Kidney glomerular epithelial cell (primary cell): ENCODE data around the gene MADD.
"Not testable (repeated sequence)": the region's sequence is repeated elsewhere in the genome, so short reads cannot be mapped to it uniquely, and the experiment has no call there.

Experiments
- DNase-seq: peaks from one replicate; lab custom pipeline; 2025; lab: John Stamatoyannopoulos, UW

Gene MADD

GRCh38 chr11:47318166-47318565 is 48.2 kb downstream of the MADD start:
- no peak for DNase-seq

GRCh38 chr11:47324520-47324919 is 54.6 kb downstream of the MADD start:
- DNase-seq, result no peak

GRCh38 chr11:47325271-47326041 is 55.5 kb downstream of the MADD start:
- DNase-seq, result no peak

GRCh38 chr11:47326198-47326597 is 56.3 kb downstream of the MADD start:
- DNase-seq, result no peak

- no peak for DNase-seq
Observed at GRCh38 chr11:47327025-47327424, 57.1 kb downstream of the MADD start.

- DNase-seq, result no peak
Observed at GRCh38 chr11:47327949-47328348, 58.0 kb downstream of the MADD start.

- no peak for DNase-seq
Observed at GRCh38 chr11:47328449-47329390, 58.8 kb downstream of the MADD start.

GRCh38 chr11:47329431-47329986 is 59.6 kb downstream of the MADD start:
- DNase-seq, result no peak

- DNase-seq, result no peak
Observed at GRCh38 chr11:47329987-47330931, 60.3 kb downstream of the MADD start.

- no peak for DNase-seq
Observed at GRCh38 chr11:47331454-47332302, 61.7 kb downstream of the MADD start.

GRCh38 chr11:47332303-47332711 is 62.4 kb downstream of the MADD start:
- no peak for DNase-seq

- no peak for DNase-seq
Observed at GRCh38 chr11:47332791-47333525, 63.0 kb downstream of the MADD start.

- no peak for DNase-seq
Observed at GRCh38 chr11:47333526-47333845, 63.6 kb downstream of the MADD start.

GRCh38 chr11:47333886-47334443 is 64.0 kb downstream of the MADD start:
- DNase-seq, result no peak

GRCh38 chr11:47334699-47335411 is 64.9 kb downstream of the MADD start:
- DNase-seq, result not testable (repeated sequence)

GRCh38 chr11:47335733-47336132 is 65.8 kb downstream of the MADD start:
- DNase-seq, result no peak

GRCh38 chr11:47336595-47336994 is 66.7 kb downstream of the MADD start:
- no peak for DNase-seq

- DNase-seq, result no peak
Observed at GRCh38 chr11:47337229-47337924, 67.4 kb downstream of the MADD start.
